Stimulated activated CD8-positive, alpha-beta memory T cell treated with anti-CD3 and anti-CD28 coated beads, Interleukin-7, amount 100 ng/mL, for 48 hours (primary cell): ENCODE data around the gene MED26.
"Not testable (repeated sequence)": the region's sequence is repeated elsewhere in the genome, so short reads cannot be mapped to it uniquely, and the experiment has no call there.

ENCODE experiments used
- DNase-seq, 2 donors: peaks; one replicate each; pipeline ENCODE4 v3.0.0-alpha.2; 2020; ENCODE audit warnings: low read depth in 1 of 2; ENCODE audit errors: extremely low read depth in 1 of 2

The MED26 gene

GRCh38 chr19:16575861-16576689 is 51.9 kb downstream of the MED26 start:
- no peak for DNase-seq

GRCh38 chr19:16575282-16575681 is 52.7 kb downstream of the MED26 start:
- DNase-seq = no peak

DNA sequence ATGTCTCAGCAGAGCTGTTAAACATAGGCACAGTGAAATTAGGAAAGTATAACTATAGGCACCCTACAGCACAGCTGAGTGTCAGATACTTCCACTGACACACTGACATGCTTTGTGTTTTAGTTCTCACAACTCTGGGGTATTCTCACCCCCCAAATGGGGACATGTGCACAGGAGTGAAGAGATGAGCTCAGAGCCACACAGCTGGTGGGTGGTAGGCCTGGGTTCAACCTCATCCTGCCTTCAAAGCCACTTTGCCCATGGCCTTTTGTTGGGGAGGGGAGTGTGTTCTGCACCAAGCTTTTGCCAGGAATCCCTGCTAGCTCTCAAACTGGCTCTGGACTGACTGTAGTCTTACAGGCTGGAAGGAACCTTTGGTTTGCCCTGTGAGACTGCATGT is 54.1 kb downstream of the MED26 start:
- no peak for DNase-seq

DNA sequence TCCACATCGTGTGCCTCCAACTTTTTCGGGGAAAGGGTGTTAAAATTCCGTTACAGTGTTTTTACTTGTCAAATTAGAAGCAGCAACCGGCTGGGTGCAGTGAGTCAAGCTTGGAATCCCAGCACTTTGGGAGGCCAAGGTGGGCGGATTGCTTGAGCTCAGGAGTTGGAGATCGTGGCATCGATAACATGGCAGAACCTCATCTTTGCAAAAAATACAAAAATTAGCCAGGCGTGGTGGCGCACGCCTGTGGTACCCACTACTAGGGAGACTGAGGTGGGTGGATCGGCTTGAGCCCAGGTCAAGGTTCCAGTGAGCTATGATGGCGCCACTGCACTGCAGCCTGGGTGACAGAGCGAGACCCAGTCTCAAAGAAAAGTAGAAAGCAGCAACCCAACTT is 54.7 kb downstream of the MED26 start:
- no peak for DNase-seq

DNA sequence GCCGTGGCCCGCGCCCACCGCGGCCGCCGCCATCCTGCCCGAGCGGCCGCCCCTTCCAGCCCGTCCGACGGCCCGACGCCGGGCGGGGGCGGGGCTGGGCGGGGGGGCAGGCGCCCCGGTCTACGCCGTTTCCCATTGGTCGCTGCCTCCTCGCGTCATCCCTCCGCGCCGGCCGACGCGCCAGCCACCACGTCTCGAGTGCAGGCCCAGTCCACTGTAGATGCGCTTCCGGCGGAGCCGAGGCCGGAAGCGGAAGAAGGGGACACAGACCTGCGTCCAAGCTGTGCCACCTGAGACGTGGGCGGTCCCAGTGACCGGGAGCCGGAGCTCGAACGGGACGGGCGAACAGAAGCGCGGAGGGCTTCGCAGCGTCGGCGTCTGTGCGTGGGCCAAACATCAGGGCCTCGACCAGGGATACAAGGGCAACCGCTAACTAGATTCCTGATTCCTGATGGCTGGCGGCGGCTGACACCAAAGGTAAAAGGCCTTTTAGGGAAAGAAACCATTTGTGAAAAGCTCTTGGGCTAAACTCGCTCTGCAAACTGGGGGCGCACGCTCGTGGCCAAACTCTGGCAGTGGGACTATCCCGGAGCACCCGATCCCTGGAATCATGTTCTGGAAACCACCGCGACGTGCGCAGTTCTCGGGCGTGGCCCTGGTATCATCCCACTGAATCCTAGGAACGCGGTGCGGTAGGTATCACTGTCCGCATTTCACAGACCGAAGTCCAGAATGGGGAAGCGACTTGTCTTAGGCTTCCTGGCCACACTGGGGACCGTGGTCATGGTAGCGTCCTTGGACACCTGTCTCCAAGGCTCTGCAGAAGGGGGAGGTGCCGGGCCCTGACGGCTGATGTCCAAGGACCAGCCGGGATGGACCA is 55.4 kb downstream of the MED26 start, which contains the start of gene SLC35E1:
Gene SLC35E1, minus strand, starts transcription at position 84 of the 880 bp plus-strand sequence. Its CDS starts 51 bp downstream, at position 33.
- DNase-seq = peak; percentile 86 to 89

- no peak for DNase-seq
These were observed 56.1 kb downstream of the MED26 start for GRCh38 chr19:16571822-16572331.

GRCh38 chr19:16571283-16571682 is 56.7 kb downstream of the MED26 start:
- no peak for DNase-seq

GRCh38 chr19:16569609-16570320 is 58.2 kb downstream of the MED26 start:
- DNase-seq = no peak

GRCh38 chr19:16566702-16567101 is 61.3 kb downstream of the MED26 start:
- no peak for DNase-seq

DNA sequence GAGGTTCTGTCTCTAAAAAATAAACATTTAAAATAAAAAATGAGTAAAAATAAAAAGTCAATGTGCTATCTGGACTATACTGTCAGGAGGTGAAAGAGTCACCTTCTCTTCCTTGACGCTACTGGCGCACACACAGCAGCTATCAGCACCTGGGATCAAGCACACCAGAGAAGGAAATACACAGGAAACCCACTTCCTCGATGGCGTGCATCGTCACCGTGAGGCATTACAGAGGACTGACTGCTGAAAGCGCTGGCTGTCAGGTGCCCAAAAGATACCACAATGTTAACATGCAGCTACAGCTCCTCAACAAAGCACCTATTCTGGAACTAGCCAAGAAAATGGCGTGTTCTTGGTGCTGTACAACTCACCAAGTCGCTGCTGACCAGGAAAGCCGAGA is 61.8 kb downstream of the MED26 start:
- DNase-seq = peak in 1 of 2 donors; percentile 61

GRCh38 chr19:16564842-16565241 is 63.2 kb downstream of the MED26 start:
- no peak for DNase-seq

DNA sequence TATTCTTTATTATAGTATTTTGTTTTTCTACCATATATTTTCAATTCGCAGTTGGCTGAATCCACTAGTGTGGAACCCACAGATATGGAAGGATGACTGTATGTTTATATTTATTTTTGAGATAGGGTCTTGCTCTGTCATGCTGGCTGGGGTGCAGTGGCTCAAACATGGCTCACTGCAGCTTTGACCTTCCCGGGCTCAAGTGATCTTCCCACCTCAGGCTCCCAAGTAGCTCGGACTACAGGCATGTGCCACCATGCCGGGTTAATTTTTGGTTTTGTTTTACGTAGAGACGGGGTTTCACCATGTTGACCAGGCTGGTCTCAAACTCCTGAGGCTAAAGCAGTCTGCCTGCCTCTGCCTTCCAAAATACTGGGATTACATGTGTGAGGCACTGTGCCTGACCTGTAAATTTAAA is 65.4 kb downstream of the MED26 start:
- no peak for DNase-seq

- no peak for DNase-seq
These were observed 66.6 kb downstream of the MED26 start for GRCh38 chr19:16561382-16561781.

- DNase-seq = no peak
These were observed 68.2 kb downstream of the MED26 start for GRCh38 chr19:16559780-16560276.

DNA sequence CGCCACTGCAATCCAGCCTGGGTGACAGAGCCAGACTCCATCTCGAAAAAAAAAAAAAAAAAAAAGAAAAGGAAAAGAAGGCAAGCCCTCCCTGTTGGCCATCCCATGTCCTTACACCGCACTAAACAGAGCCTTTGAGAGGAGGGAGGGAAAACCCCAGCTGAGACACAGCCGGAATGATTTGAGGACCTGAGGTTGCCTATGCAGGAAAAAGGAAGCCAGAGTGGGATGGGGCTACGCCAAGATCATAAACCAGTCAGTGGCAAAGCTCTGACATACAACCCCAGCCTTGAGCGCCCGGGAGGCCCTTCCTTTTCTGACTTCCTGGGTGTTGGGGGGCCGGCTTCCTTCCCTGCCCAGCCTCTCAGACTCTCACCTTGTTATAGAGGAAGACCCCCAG is 73.2 kb downstream of the MED26 start:
- no peak for DNase-seq

DNA sequence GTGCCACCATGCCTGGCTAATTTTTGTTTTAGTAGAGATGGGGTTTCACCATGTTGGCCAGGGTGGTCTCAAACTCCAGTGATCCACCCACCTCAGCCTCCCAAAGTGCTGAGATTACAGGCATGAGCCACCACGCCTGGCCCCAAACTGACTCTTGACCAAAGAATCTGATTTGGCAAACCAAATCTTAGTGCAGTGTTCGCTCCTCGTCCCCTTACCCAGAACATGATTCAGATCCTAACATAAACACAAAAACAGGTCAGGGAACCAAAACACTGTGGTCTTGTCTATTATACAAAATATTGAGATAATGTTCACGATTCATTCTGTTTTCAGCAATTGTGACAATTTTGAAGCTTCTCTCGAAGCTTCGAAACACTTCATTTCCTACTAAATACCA is 76.1 kb downstream of the MED26 start:
- not testable (repeated sequence) for DNase-seq

GRCh38 chr19:16548956-16549355 is 79.0 kb downstream of the MED26 start:
- no peak for DNase-seq

DNA sequence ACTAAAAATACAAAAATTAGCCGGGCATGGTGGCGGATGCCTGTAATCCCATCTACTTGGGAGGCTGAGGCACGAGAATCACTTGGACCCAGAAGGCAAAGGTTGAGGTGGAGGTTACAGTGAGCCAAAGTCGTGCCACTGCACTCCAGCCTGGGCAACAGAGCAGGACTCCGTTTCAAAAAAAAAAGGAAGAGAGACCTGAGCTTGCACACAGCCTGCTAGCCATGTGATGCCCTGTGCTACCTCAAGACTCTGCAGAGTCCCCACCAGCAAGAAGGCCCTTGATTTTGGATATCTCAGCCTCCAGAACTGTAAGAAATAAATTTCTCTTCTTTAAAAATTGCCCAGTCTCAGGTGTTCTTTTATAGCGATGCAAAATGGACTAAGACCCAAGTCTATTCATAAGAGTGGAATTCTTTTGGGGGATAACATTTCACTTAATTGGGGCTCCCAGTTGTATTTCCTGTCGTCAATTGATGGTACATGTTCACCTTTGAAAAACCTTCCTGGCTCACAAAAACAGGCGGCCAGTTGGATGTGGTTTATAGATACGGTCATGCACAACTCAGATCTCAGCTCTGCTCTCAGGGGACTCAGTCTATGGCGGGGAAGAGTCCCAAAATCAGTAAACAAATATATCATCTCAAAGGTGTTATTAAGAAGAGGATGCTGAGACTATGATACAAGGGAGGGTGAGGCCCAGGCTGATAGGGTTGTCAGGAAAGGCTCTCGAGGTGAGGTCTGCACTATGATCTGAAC is 83.4 kb downstream of the MED26 start:
- DNase-seq = no peak

GRCh38 chr19:16543734-16544133 is 84.3 kb downstream of the MED26 start:
- not testable (repeated sequence) for DNase-seq

DNA sequence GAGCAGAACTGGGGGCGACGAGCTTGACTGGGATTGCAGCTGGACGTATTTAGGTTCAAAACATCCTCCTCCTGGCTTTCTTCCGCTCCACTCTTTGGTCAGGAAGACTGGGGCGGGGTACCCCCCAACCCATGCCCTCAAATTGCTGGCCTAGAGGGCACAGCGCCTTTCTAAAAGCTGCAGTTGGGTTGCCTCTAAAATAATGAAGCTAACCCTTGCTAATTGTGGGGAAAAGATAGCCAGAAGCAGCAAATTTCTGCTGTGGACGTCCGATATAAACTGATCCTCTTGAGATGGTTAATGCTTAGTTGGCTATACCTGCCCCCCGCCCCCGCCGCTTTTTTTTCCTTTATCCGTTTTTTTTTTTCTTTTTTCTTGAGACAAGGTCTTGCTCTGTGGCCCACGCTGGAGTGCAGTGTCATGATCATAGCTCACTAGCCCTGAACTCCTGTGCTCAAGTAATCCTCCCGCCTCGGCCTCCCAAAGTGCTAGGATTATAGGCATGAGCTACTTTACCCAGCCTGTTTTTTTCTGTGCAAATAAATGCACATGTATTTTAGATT is 85.0 kb downstream of the MED26 start:
- no peak for DNase-seq
